Measurements from ENCODE around the gene HIRA. TPM values are rescaled to one million over a fixed set of nuclear protein-coding genes. Genes with fewer than 3 reads are reported as not detected.
"Not testable (repeated sequence)": the region's sequence is repeated elsewhere in the genome, so short reads cannot be mapped to it uniquely, and the experiment has no call there.

The HIRA gene
- total and polyA plus RNA-seq, 2 experiments from 2014 or later = 9.4 to 58.3 TPM

- not testable (repeated sequence) for H3K27me3 Mint-ChIP-seq (ENCODE audit: insufficient read depth, low read depth, poor library complexity); H4K20me1 ChIP-seq (replicated peaks; ENCODE audit: insufficient read depth); H3K4me1 ChIP-seq (ENCODE audit: insufficient read depth); H3K4me1 Mint-ChIP-seq; H2AFZ ChIP-seq; H3K9me3 Mint-ChIP-seq; H3K4me2 ChIP-seq; H3K27me3 ChIP-seq (ENCODE audit: insufficient read depth); DNase-seq (ENCODE audit: low spot score); H3K4me3 ChIP-seq; H3K79me2 ChIP-seq (replicated peaks; ENCODE audit: insufficient read depth); ATAC-seq; H3F3A ChIP-seq (replicated peaks; ENCODE audit: low read depth); H3K36me3 ChIP-seq (ENCODE audit: insufficient read depth); H3K27ac ChIP-seq (ENCODE audit: low read depth); H3K36me3 Mint-ChIP-seq (ENCODE audit: low read depth); H3K9me2 ChIP-seq (ENCODE audit: insufficient read depth); H3K4me3 Mint-ChIP-seq; H3K27ac Mint-ChIP-seq
Measured at GRCh38 chr22:19306535-19306934, 125.0 kb downstream of the HIRA start.

DNA sequence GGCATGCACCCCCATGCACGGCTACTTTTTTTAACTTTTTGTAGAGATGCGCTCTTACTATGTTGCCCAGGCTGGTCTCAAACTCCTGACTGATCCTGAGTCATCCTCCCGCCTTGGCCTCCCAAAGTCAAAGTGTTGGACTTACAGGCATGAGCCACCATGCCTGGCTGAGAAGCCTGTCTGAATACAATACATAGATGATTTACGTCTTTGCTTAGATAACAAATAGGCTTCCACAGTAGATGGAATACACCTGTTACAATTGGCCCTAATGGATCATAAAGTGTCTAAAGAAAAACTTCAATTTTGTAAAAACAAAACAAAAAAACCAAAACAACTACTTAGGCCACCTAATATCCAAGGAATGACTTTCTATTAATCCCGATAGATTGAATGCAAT is 127.0 kb downstream of the HIRA start:
- no peak for DNase-seq (ENCODE audit: low spot score)
- H3K4me3 ChIP-seq = no peak overlapping the region
- H3F3A ChIP-seq (replicated peaks; ENCODE audit: low read depth) = no peaks in the 10 kb centered on the region
- Mint-ChIP-seq H3K27ac (no peak overlapping the region), H3K27me3 (ENCODE audit: insufficient read depth, low read depth, poor library complexity) (no peaks in the 10 kb centered on the region), H3K4me3 (no peak overlapping the region), H3K36me3 (ENCODE audit: low read depth) (no peaks in the 10 kb centered on the region), H3K4me1 (no peaks in the 10 kb centered on the region), H3K9me3 (no peaks in the 10 kb centered on the region)
- no peak for ATAC-seq
- H3K27ac ChIP-seq (ENCODE audit: low read depth) = no peak overlapping the region
- no peak overlapping the region for H3K4me2 ChIP-seq
- no peaks in the 10 kb centered on the region for H3K4me1 ChIP-seq (ENCODE audit: insufficient read depth)
- no peak overlapping the region for H2AFZ ChIP-seq
- no peaks in the 10 kb centered on the region for H3K9me2 ChIP-seq (ENCODE audit: insufficient read depth)
- no peaks in the 10 kb centered on the region for H3K36me3 ChIP-seq (ENCODE audit: insufficient read depth)
- TF ChIP-seq, protein P1, sequence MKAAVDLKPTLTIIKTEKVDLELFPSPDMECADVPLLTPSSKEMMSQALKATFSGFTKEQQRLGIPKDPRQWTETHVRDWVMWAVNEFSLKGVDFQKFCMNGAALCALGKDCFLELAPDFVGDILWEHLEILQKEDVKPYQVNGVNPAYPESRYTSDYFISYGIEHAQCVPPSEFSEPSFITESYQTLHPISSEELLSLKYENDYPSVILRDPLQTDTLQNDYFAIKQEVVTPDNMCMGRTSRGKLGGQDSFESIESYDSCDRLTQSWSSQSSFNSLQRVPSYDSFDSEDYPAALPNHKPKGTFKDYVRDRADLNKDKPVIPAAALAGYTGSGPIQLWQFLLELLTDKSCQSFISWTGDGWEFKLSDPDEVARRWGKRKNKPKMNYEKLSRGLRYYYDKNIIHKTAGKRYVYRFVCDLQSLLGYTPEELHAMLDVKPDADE (IDR thresholded peaks at IDR 0.05) = no peak
- TF ChIP-seq CTCF (conservative IDR thresholded peaks at IDR 0.05; ENCODE audit: low read depth in 2 of 2) (no peak), STAT1 (IDR thresholded peaks at IDR 0.05; ENCODE audit: unreplicated experiment) (no peak), EZH2 (IDR thresholded peaks at IDR 0.05; ENCODE audit: low read depth, unreplicated experiment) (no peak), EZH2phosphoT487 (IDR thresholded peaks at IDR 0.05; ENCODE audit: unreplicated experiment) (no peak), NANOG (IDR thresholded peaks at IDR 0.05; ENCODE audit: borderline replicate concordance) (no peak), ZNF114 (CRISPR knock-in tag; IDR thresholded peaks at IDR 0.05) (no peak), POLR2AphosphoS5 (IDR thresholded peaks at IDR 0.05; ENCODE audit: low read depth) (no peak), ZNF462 (CRISPR knock-in tag; IDR thresholded peaks at IDR 0.05) (no peak), ZNF331 (CRISPR knock-in tag; IDR thresholded peaks at IDR 0.05; ENCODE audit: low read depth) (no peak), CREB1 (CRISPR knock-in tag; IDR thresholded peaks at IDR 0.05; ENCODE audit: low read depth) (no peak)
- H3K27me3 ChIP-seq (ENCODE audit: insufficient read depth) = no peaks in the 10 kb centered on the region
- 0 out of 2 replicates have a peak, but pooled peaks cover 4% of the 10 kb centered on the region for H4K20me1 ChIP-seq (replicated peaks; ENCODE audit: insufficient read depth)
- H3K79me2 ChIP-seq (replicated peaks; ENCODE audit: insufficient read depth) = no peaks in the 10 kb centered on the region
